GM10248 (cell line): Measurements from ENCODE around the gene SETBP1.
"Not testable (repeated sequence)": the region's sequence is repeated elsewhere in the genome, so short reads cannot be mapped to it uniquely, and the experiment has no call there.

Experiments used
- CTCF ChIA-PET: fragments of 300-600 bp; sonication (Branson Sonifier 250); formaldehyde crosslinking; extraction: SDS; loops from one replicate; lab custom pipeline; 2021; ENCODE audit warnings: antibody characterized with exemption; lab: Yijun Ruan, JAX
- POLR2A ChIA-PET: fragments of 350-650 bp; sonication (Branson Sonifier 250); formaldehyde crosslinking; extraction: SDS; loops from one replicate; lab custom pipeline; 2020; ENCODE audit warnings: antibody characterized with exemption; lab: Yijun Ruan, JAX
- DNase-seq: peaks from one replicate; pipeline ENCODE4 v3.0.0; 2012; ENCODE audit errors: extremely low spot score
- TF ChIP-seq, protein P1 (sequence below): IDR thresholded peaks from 2 replicates; pipeline ENCODE4 v1.5.1; 2012; ENCODE audit warnings: mild to moderate bottlenecking, low read depth; ENCODE audit errors: extremely low read depth, missing control alignments, control extremely low read depth

The SETBP1 gene

DNA sequence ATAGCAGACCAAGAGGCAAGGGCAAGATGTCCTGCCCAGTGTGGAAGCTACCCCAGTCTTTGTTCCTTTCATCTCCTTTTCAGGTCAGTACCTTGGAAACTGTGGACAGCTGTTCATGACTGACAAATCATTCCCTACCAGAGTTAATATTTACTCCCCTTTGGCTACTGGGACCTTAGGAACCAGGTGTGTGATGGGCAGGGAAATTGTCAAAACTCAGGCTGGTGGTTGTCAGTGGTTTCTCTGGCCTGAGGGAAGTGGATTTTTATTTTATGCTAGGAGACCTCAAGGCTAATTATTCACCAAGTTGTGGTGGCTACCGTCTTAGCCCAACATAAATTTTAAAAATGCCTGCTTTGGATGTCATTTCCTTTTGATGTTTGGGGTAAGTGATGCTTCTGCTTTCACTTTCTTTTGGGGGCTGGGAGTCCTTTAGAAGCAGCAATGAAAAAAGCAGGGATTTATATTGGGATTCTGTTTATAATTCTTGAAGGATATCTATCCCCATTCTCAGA lies 119.3 kb downstream of the SETBP1 start:
- TF ChIP-seq, protein P1, sequence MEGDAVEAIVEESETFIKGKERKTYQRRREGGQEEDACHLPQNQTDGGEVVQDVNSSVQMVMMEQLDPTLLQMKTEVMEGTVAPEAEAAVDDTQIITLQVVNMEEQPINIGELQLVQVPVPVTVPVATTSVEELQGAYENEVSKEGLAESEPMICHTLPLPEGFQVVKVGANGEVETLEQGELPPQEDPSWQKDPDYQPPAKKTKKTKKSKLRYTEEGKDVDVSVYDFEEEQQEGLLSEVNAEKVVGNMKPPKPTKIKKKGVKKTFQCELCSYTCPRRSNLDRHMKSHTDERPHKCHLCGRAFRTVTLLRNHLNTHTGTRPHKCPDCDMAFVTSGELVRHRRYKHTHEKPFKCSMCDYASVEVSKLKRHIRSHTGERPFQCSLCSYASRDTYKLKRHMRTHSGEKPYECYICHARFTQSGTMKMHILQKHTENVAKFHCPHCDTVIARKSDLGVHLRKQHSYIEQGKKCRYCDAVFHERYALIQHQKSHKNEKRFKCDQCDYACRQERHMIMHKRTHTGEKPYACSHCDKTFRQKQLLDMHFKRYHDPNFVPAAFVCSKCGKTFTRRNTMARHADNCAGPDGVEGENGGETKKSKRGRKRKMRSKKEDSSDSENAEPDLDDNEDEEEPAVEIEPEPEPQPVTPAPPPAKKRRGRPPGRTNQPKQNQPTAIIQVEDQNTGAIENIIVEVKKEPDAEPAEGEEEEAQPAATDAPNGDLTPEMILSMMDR, result no peak
- DNase-seq, result peak; percentile 32
- POLR2A ChIA-PET, result no interaction called here
- CTCF ChIA-PET, result interaction anchor here (1.1 to 1.8 kb wide), 5 partner anchors 8 to 77 kb away, joined by 3 to 7 read pairs (median 4); no protein-coding TSS in a partner anchor

DNA sequence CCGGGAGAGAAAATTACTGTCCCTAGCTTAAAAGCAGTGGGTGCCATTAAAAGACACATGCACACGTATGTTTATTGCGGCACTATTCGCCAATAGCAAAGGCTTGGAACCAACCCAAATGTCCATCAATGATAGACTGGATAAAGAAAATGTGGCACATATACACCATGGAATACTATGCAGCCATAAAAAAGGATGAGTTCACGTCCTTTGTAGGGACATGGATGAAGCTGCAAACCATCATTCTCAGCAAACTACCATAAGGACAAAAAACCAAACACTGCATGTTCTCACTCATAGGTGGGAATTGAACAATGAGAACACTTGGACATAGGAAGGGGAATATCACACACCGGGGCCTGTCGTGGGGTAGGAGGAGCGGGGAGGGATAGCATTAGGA lies 120.1 kb downstream of the SETBP1 start:
- CTCF ChIA-PET, result interaction anchor here (1.1 kb wide), 1 partner anchor 78 kb away, joined by 3 read pairs; no protein-coding TSS in a partner anchor
- DNase-seq, POLR2A ChIA-PET: not testable (repeated sequence)

DNA sequence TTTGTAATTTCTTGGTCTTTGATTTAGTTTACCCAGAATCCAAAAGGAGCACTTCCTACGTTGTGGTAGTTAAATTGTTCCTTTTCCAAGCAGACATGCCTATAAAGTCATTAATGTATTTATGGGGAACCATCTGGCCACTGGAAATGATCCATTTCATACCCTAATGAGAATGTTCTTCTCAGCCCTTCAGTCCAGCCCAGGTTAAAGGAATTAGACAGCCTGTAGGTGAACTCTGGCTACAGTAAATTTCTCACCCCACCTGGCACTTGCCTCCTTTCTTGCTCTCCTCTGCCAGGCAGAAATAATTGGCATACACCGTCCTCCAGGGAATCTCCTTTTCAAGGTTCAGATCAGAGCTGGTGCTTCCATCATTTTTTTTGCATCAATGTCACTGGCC lies 121.1 kb downstream of the SETBP1 start:
- DNase-seq, result no peak
- POLR2A ChIA-PET, result no interaction called here
- CTCF ChIA-PET, result interaction anchor here (1.5 kb wide), 2 partner anchors 16 to 109 kb away, joined by 3 to 4 read pairs; no protein-coding TSS in a partner anchor
- TF ChIP-seq, protein P1, result no peak

DNA sequence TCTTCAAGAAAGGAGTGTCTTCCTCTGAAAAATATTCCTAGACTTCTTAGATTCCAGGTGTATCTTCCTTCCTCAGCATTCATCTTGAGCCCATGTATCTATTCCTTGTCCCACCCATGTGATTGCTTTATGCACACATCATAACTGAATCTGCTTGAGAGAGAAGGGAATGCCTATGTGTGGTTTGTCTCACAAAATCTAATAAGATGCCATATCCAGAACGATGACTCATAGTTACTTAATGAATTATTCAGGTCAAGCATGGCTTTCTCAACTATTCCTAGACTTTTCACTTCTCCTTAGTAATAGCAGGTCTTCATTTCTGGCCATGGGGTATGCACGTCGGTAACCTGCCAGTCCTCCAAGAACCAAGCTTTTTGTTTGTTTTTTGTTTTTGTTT lies 121.8 kb downstream of the SETBP1 start:
- TF ChIP-seq, protein P1, result no peak
- CTCF ChIA-PET, result interaction anchor here (0.9 to 1.5 kb wide), 6 partner anchors 9 to 110 kb away, joined by 3 to 4 read pairs (median 3); no protein-coding TSS in a partner anchor
- POLR2A ChIA-PET, result no interaction called here
- no peak for DNase-seq

DNA sequence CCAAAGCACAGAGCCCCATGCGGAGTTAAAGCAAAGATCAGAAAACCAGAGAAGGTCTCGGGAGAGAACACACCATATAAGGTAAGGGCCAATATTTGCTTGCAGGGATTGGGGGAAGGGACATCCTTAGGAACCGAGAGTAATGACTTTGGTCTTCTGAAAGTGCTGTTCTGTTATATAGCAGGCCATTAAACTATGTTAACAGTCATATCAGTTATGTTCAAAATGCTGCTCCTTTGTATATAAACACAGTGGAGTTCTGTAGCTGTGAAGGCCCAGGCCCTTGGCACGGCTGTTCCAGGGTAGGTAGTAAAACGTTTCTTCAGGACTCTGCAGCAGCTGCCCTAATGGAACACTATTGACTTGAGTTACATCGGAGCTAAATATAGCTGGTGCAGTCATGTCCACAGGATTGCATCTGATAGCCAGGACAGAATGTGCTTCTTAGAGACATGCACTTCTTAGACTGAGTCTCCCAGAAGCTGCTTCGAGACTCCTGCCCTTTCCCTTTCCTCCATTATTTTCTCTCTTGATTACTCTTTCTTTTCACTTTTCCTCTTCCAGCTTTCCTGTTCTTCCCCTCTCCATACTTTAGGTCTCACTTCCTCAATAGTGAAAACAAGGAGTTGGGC lies 122.4 kb downstream of the SETBP1 start:
- ChIA-PET CTCF (interaction anchor here (0.9 to 1.8 kb wide), 9 partner anchors 9 to 111 kb away, joined by 3 to 4 read pairs (median 3); no protein-coding TSS in a partner anchor), POLR2A (no interaction called here)
- DNase-seq, result no peak
- TF ChIP-seq, protein P1, result no peak

DNA sequence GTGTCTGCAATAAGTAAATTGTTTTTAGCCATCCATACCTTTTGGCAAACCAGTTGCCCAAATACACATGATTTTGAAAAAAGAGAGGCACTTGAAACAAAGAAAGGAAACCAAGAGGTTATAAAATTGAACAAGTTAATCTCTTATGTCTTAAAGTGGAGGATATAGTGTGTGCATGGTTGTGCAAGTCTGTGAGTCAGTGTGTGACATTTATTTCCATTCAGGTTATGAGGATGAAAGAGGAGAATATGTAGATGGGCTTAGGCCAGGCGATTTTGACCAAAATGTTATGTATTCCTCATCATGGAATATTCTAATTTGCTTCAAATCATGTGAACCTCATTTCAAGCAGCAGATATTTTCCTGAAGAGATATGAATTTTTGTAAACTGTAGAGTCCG lies 123.3 kb downstream of the SETBP1 start:
- DNase-seq, result no peak
- ChIA-PET POLR2A (no interaction called here), CTCF (interaction anchor here (0.9 to 1.8 kb wide), 7 partner anchors 10 to 75 kb away, joined by 3 to 5 read pairs (median 3); no protein-coding TSS in a partner anchor)
- TF ChIP-seq, protein P1, result no peak

DNA sequence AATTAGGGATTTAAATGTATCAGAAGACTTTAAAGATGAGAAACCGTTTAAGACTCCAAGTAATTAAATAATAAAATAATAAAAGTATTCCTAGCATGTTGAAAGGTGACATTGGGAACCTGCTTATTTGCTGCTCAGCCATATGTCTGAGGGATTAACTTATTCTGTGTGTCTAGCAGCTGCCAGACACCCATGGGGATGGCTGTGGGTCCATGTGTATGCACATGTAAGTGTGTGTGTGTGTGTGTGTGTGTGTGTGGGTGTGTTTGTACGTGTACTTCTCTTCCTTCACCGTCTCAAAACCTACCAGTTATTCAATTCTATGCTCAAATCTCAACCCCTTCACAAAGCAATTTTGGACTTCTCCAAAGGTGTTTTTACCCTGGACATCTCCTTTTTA lies 124.5 kb downstream of the SETBP1 start:
- no peak for DNase-seq
- POLR2A ChIA-PET, result no interaction called here
- CTCF ChIA-PET, result interaction anchor here (1.3 to 2.3 kb wide), 6 partner anchors 9 to 74 kb away, joined by 3 to 7 read pairs (median 4); no protein-coding TSS in a partner anchor
- TF ChIP-seq, protein P1, result no peak
